Brain microvascular endothelial cell (primary cell): ENCODE measurements around the gene GPHN.

ENCODE experiments used
- DNase-seq: peaks from one replicate; pipeline ENCODE4 v3.0.0-alpha.2; 2020
- H3K27ac ChIP-seq: fragments of 250-450 bp; sonication (Bioruptor Pico); 2 replicates; pipeline ENCODE4 v1.5.1; 2020; ENCODE audit warnings: mild to moderate bottlenecking, moderate library complexity
- H3K27me3 ChIP-seq: fragments of 250-450 bp; sonication (Bioruptor Pico); replicated peaks from 2 replicates; pipeline ENCODE4 v1.5.1; 2020; ENCODE audit warnings: mild to moderate bottlenecking
- H3K36me3 ChIP-seq: fragments of 250-450 bp; sonication (Bioruptor Pico); replicated peaks from 2 replicates; pipeline ENCODE4 v1.5.1; 2020; ENCODE audit warnings: mild to moderate bottlenecking
- H3K4me3 ChIP-seq: 2 replicates; pipeline ENCODE4 v1.5.1; 2011; ENCODE audit warnings: low read depth, mild to moderate bottlenecking, control low read depth, low read length, moderate library complexity
- in situ Hi-C: cut with HindIII; loops from 2 replicates; pipeline ENCODE4 v1.10.0; 2017; ENCODE audit warnings: low sequenced_read_pairs, low pct_ligation_motif_present
- TF ChIP-seq, protein P1 (sequence below): IDR thresholded peaks from 2 replicates; pipeline ENCODE4 v1.5.1; 2011; ENCODE audit warnings: low read depth, mild to moderate bottlenecking, moderate library complexity, low read length, control low read depth, inconsistent platforms; ENCODE audit errors: missing control alignments

Gene GPHN

DNA sequence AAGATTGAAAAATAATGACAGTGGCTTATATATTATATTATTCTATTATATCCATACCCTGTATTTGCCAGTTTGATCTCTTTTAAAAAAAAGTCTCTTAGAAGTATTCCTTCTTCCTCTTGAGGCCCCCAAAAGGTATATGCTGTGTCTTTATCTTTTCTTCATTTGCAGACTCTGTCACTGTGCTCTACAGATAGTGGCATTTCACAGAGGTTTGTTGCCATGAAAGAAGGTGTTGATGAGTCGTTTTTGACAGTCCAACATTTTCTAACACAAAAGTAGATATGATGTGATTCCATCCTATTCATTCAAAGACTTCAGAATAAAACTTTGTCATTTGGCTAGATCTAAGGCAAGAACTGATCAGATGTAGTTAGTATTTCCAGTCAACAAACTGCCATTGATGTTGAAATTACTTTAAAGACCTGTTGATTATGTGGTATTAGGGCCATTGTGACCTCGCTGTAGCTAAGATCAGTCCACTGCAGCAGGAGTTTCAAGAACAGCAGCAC, 22.0 kb upstream of the GPHN start, which contains the start of gene CCDC196:
Gene CCDC196, plus strand, starts transcription at position 462 of the 512 bp plus-strand sequence. CDS start 132 bp downstream, outside the sequence.
- no peak within 1 kb of the TSS for H3K27ac ChIP-seq
- H3K27me3 ChIP-seq = no peaks in the 10 kb centered on the region
- TF ChIP-seq, protein P1, sequence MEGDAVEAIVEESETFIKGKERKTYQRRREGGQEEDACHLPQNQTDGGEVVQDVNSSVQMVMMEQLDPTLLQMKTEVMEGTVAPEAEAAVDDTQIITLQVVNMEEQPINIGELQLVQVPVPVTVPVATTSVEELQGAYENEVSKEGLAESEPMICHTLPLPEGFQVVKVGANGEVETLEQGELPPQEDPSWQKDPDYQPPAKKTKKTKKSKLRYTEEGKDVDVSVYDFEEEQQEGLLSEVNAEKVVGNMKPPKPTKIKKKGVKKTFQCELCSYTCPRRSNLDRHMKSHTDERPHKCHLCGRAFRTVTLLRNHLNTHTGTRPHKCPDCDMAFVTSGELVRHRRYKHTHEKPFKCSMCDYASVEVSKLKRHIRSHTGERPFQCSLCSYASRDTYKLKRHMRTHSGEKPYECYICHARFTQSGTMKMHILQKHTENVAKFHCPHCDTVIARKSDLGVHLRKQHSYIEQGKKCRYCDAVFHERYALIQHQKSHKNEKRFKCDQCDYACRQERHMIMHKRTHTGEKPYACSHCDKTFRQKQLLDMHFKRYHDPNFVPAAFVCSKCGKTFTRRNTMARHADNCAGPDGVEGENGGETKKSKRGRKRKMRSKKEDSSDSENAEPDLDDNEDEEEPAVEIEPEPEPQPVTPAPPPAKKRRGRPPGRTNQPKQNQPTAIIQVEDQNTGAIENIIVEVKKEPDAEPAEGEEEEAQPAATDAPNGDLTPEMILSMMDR = no peak
- DNase-seq = no peak
- no peaks in the 10 kb centered on the region for H3K36me3 ChIP-seq
- in situ Hi-C loops = no loop called here
- no peak within 1 kb of the TSS for H3K4me3 ChIP-seq

DNA sequence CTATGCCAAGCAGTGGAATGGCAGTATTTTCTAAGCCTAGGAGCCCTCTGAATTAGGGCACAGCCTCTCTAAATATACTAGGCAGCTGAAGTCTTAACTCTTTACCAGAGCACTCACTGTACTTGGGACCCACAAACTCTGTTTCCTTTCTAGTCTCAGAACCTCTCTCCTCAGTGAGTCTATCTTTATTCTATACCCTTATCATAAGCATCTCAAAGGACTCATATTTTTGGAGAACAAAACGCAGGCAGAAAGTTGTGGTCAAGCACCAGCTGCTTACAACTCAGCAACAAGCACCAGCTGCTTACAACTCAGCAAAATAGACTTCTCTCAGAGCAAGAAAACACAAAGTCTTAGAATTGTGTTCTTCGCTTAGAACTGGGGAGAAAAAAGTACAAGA, 20.8 kb upstream of the GPHN start:
- TF ChIP-seq, protein P1 = no peak
- no peaks in the 10 kb centered on the region for H3K36me3 ChIP-seq
- no peaks in the 10 kb centered on the region for H3K27me3 ChIP-seq
- no peak for DNase-seq
- in situ Hi-C loops = no loop called here
- H3K4me3 ChIP-seq = no peak overlapping the region
- no peak overlapping the region for H3K27ac ChIP-seq

DNA sequence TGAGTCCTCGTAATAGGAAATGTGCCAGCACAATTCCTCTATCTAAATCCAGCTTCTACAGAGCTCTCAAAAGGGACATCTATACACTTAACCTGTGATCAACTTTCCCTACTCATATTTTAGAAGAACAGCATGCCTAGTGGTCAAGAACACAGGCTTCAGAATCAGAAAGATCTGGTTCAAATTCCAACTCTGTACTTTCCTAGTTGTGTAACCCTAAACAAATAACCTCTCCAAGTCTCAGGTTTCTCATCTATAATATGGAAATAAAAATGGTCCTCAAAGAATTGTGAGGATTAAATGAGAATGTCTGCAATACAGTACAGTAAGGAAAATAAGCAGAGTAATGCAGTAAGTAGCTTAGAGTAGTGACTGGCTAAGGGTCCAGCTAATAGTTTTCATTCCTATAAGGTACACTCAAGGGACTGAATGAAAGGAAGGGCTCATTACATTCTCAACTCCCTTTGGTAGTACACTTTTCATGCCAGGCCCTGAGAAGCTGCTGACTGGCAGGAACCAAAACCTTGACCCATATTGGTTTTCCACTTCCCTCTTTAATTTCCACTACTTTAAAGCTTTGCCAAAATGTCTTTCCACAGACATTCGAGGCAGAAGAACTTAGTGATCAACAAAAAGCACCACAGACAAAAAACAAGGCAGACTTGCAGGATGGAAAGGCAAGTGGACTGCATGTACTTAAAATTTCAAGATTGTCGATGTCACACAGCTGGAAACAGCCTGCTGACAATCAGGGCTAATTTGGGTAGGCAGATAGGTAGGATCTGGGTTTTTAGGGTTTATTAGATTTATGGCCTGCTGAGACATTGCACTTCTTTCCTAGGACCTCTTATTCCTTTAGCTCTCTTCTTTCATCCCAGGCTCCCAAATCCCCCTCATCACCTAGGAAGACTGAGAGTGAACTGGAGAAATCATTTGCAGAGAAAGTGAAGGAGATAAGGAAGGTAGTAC, 17.5 kb upstream of the GPHN start:
- DNase-seq = no peak
- in situ Hi-C loops = no loop called here
- TF ChIP-seq, protein P1 = no peak
- Histone ChIP-seq H3K27ac (no peak overlapping the region), H3K27me3 (no peaks in the 10 kb centered on the region), H3K4me3 (no peak overlapping the region), H3K36me3 (no peaks in the 10 kb centered on the region)

DNA sequence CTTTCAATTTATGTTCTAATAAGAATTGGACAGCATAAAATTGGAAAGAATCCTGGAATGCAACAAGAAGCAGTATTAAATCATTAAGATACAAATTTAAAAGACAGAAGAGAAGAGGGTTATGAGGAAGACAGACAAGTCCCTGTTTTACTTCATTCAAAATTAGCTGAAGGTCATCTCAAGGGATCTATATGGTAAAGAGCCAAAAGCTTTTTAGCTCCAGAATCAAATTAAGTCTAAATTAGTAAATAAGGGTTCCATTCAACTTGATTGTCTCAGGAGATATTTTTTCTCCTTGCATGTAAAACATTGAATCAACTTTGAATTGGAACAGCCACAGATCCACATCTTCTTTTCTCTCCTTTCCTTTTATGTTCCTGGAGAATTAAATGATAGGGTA, 14.2 kb upstream of the GPHN start:
- DNase-seq = no peak
- Histone ChIP-seq H3K27ac (no peak overlapping the region), H3K4me3 (no peak overlapping the region), H3K27me3 (no peaks in the 10 kb centered on the region), H3K36me3 (no peaks in the 10 kb centered on the region)
- TF ChIP-seq, protein P1 = no peak
- in situ Hi-C loops = no loop called here

DNA sequence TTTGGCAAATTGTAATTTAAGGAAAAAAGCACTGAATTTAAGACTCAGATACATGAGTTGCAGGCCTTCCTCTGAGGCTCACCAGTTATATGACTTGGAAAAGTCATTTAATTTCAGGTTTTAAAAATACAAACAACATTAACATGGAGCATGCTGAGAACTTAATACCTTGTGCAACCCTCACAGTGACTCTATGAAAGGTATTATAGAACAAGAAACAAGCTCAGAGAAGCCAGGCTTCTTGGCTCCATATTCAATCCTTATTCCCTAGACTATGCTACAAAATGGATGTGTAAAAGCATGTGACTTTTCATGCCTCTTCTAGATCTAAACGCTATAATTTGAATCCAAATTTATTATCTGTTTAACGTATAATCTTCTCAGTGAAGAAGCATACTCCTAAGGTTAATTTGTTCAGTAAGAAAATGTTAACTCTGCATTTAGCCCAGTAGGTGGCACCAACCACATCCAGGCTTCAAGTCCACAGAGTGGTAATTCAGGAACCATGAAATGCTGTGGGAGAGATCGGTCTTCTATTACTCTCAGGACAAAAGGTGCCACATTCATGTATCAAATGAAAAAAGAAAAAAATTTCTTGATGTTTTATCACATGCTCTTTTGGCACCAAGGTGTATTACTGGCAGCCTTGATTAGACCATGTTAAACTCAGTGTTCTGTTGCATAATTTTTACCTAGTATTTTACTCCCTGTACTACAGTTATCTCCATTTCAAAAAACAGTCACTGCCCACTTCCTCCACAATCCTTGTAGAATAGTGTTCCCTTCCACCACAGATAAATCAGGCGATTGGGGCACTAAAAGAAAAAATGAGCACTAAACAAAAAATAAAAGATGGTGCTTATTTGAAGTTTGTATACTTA, 12.5 kb upstream of the GPHN start:
- DNase-seq = peak; percentile 68

More for the DNA sequence above, 12.5 kb upstream of the GPHN start:
- in situ Hi-C loops = no loop called here
- TF ChIP-seq, protein P1 = peak; percentile 84
- Histone ChIP-seq H3K27ac (no peak overlapping the region), H3K4me3 (no peak overlapping the region), H3K27me3 (no peaks in the 10 kb centered on the region), H3K36me3 (no peaks in the 10 kb centered on the region)
